Mucosa of gallbladder (tissue), 1 donor: ENCODE data around the gene MYEF2. TPM values are rescaled to one million over a fixed set of nuclear protein-coding genes. Genes with fewer than 3 reads are reported as not detected.

Experiments used
- DNase-seq: peaks from one replicate; pipeline ENCODE4 v3.0.0-alpha.2; 2020; ENCODE audit warnings: low spot score
- total RNA-seq: library from RNA; stranded (reverse); gene quantifications from one replicate; pipeline ENCODE4 v1.2.1, GENCODE V29; 2021
- donor health status: DM: no; HTN: no; CAD: no.

Gene MYEF2
- total RNA-seq, 1 donor from 2014 or later: 41.1 TPM

DNA sequence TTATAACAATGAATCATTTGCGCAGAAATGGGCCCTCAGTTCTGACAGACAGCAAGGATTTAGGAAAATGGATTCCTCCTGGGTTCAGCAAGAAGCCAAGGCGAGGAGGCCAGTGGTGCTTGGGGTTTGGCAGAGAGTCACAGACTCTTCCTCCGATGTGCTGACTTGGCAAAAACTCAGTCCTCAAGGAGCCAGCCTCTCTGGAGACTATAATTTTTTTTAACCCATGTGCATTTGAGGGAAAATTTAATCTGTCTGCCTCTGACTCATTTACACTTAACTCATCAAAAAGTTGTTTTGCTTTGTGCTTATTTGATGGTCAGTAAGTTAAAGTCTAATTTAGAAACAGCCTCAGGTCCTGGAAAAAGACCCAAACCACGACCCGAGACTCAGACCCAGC is 91.5 kb downstream of the MYEF2 start:
- no peak for DNase-seq

DNA sequence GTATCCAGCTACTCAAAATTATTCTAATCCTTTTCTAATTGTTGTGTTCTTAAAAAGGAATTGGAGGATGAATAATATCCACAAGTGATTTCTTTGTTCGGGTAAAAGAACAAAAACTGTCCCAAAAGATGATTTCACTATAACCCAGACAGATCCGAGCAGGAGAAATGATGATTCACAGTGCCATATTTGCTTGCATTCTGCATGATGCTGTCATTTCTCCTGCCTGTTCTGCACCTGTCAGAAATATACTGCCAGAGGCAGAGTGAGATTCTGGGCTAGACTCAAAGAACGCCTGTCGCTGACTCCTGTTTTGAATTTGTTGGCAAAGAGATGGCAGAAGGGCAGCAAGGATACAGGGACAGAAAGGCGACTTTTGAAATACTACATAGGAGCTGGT is 92.0 kb downstream of the MYEF2 start:
- no peak for DNase-seq

DNA sequence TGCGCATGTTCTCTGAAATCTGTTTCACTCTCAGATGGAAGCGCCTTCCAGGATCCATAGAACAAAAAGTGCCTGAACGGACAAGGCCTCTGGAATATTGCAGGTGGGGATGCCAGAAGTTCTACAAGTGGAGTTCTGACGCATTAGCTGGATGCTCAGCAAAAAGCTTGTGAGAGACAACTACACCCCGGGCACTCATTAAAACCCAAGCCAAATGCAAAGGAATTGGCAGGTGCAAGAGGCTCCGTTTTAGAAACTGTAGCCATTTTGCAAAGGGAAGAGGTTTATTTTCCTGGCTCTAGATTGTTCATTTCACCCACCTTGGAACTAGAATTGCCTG is 92.5 kb downstream of the MYEF2 start:
- DNase-seq: no peak

DNA sequence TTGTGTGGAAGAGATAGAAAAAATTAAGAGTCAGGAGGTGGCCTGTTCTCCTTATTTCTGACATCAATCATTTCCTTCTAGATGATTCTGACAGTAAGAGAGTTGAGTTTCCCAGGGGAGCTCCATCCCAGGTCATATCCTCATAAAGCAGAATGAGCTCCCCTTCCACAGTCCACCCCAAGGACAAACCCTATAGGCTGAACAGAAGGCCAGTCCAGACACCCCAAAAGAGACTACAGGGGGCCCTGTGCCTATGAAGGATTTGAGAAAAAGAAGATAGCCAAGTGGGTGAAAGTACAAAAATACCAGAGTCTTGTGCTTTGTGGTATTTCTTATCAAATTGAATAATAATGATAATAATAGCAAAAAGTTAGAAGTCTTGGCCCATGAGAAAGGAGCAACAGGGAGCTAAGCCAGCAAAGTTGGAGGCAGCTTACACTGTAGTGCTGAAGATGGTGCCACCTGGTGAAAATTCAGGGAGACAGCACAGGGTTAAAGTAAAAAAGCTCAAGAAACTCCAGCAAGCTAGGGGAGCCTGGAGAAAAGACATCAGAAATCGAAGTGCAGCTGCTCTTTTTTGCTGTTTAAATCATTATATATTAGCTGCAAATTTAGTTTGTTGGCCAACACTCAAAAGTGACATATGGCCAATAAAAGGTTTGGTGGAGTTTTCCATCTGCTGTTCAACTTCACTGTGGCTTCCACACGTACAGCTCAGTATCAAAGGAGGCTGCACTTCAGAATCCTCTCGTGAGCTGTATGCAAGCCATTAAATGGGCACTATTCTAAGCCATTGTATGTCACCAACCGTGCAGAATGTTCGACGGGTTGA is 93.1 kb downstream of the MYEF2 start:
- DNase-seq: no peak

Other genes starting within 250 kb of the MYEF2 start
- gene SLC24A5, start 57.3 kb downstream of the MYEF2 start, total RNA-seq: not detected
- gene CTXN2, start 13.4 kb upstream of the MYEF2 start, total RNA-seq: 0.06 TPM
- gene SLC12A1, start 28.0 kb upstream of the MYEF2 start, total RNA-seq: not detected
- 95.0 TPM for gene DUT, start 153.1 kb upstream of the MYEF2 start, total RNA-seq